DMS79 (cell line): ENCODE measurements around the gene TMIGD3.

Experiments
- DNase-seq: peaks from one replicate; lab custom pipeline; 2025; lab: John Stamatoyannopoulos, UW

Gene TMIGD3

GRCh38 chr1:111474521-111474920, 28.9 kb downstream of the TMIGD3 start:
- no peak for DNase-seq

- no peak for DNase-seq
Measured at GRCh38 chr1:111474106-111474505, 29.3 kb downstream of the TMIGD3 start.

- no peak for DNase-seq
Measured at GRCh38 chr1:111471538-111471937, 31.9 kb downstream of the TMIGD3 start.

- DNase-seq: no peak
Measured at GRCh38 chr1:111471012-111471411, 32.4 kb downstream of the TMIGD3 start.

GRCh38 chr1:111470596-111470995, 32.8 kb downstream of the TMIGD3 start:
- DNase-seq: no peak

- DNase-seq: no peak
Measured at GRCh38 chr1:111469539-111469938, 33.9 kb downstream of the TMIGD3 start.

- DNase-seq: no peak
Measured at GRCh38 chr1:111468717-111469100, 34.7 kb downstream of the TMIGD3 start.

GRCh38 chr1:111467865-111468716, 35.3 kb downstream of the TMIGD3 start:
- DNase-seq: no peak

GRCh38 chr1:111466480-111466879, 37.0 kb downstream of the TMIGD3 start:
- DNase-seq: no peak

- DNase-seq: no peak
Measured at GRCh38 chr1:111465754-111466153, 37.7 kb downstream of the TMIGD3 start.

GRCh38 chr1:111463029-111463683, 40.3 kb downstream of the TMIGD3 start:
- no peak for DNase-seq

- no peak for DNase-seq
Measured at GRCh38 chr1:111462370-111463028, 40.9 kb downstream of the TMIGD3 start.

- no peak for DNase-seq
Measured at GRCh38 chr1:111461765-111462164, 41.7 kb downstream of the TMIGD3 start.

- no peak for DNase-seq
Measured at GRCh38 chr1:111455642-111456031, 47.8 kb downstream of the TMIGD3 start.

GRCh38 chr1:111454859-111455641, 48.4 kb downstream of the TMIGD3 start:
- DNase-seq: no peak

GRCh38 chr1:111453706-111454105, 49.7 kb downstream of the TMIGD3 start:
- DNase-seq: no peak

GRCh38 chr1:111452581-111452980, 50.9 kb downstream of the TMIGD3 start:
- no peak for DNase-seq

GRCh38 chr1:111450185-111450584, 53.2 kb downstream of the TMIGD3 start:
- DNase-seq: no peak

- no peak for DNase-seq
Measured at GRCh38 chr1:111449703-111450017, 53.8 kb downstream of the TMIGD3 start.

GRCh38 chr1:111448918-111449702, 54.3 kb downstream of the TMIGD3 start, which contains the start of the genes ATP5PB and WDR77:
Gene ATP5PB, plus strand, starts transcription at chr1:111449464. Its CDS starts 78 bp downstream, at chr1:111449542.
Gene WDR77, minus strand, starts transcription at chr1:111449256. Its CDS starts 87 bp downstream, at chr1:111449169.
- peak; percentile 98 for DNase-seq

GRCh38 chr1:111448482-111448917, 54.9 kb downstream of the TMIGD3 start:
- no peak for DNase-seq
